Stimulated activated CD8-positive, alpha-beta memory T cell treated with anti-CD3 and anti-CD28 coated beads, Interleukin-2, amount 100 ng/mL, for 48 hours (primary cell): ENCODE data around the gene RB1.
"Not testable (repeated sequence)": the region's sequence is repeated elsewhere in the genome, so short reads cannot be mapped to it uniquely, and the experiment has no call there.

Experiments used
- DNase-seq, 2 donors: peaks; one replicate each; pipeline ENCODE4 v3.0.0-alpha.2; 2020; ENCODE audit warnings: low read depth in 2 of 2

Gene RB1

DNA sequence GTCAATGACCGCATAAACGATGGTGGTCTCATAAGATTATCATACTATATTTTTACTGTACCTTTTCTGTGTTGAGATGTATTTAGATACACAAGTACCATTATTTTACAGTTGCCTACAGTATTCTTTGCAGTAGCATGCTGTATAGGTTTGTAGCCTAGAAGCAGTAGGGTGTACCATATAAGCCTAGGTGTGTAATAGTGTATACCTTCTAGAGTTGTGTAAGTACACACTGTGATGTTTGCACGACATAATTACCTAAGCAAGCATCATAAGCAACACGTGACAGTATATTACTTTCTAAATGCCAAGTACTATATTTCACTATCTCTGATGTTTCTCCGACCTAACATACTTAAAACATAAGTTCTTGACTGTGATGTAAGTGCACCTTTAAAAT lies 106.6 kb downstream of the RB1 start:
- no peak for DNase-seq

DNA sequence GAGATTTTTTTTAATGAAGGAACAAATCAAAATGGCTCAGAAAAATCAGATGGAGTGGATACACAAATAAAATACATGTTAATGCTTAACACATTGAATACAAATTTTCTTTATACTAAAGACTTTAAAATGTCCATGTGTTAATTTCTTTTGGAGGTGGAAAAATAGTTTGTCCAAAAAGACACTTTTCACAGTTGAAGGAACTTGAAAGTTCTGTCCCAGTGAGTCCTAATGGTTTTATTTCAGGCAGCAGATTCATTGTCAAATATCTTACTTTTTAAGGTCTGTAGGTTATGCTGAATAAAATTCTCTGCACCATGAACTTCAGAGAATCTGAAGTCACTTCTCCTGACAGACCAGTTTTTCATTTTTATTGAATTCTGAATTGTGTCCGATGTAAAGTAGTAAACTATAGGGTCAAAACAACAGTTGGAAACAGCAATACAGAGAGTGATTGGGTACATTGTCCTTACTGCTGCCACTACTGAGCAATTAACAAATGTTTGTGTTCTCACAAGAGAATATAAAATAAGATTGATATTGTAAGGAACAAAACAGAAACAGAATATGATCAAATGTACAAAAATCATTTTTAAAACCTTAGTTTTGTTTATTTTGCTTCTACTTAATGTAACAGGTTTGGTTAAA lies 107.7 kb downstream of the RB1 start:
- DNase-seq: no peak

DNA sequence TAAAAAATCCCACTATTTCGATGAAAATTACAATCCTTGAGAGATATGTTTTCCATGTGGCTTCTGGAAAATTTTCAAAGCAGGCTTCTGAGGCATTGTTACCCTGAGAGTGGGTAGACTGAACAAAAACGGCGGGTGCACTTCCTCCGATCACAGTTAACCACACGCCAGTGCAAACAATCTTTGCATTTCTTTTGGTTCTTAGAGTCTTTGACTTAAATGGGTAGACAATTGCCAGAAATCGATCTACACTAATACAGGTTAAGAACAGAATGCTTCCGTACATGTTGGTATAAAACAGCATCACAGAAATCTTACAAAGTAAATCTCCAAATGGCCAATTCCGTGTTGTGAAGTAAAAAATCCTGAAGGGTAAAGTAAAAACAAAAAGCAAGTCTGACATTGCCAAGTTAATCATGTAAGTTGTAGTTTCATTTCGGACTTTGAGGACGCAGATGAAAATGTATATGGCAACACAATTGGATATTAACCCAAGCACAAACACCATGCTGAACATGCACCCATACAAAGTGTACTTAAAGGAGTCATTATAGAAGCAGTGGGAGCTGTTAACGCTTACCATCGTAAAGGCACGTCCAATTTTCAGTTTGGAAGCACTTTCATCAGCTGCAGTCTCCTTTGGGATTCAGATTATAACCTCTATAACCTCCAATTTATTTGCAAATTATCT lies 108.4 kb downstream of the RB1 start:
- no peak for DNase-seq

DNA sequence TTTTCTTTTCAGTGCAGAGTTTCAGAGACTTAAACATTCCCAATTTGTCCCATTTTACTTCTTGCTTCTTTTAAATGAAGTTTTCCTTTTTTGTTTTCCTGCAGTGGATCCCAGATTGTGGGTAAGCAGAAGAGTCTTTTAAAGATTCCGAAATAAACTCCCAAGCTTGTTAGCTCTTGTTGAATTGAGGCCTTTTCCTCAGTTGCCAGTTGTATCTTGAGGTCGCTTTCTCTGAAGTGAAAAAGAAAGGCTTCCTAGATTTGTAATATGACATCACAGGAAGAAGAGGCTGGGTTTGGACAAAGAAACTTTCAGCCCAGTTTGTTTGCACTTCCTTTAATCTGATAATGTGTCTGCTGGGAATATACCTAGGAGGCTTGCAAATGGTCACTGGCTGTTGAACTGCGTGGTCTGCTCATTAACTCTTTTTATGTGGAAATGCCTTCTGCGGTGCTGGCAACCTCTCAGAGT lies 109.4 kb downstream of the RB1 start, which contains the start of gene LPAR6:
Gene LPAR6 (minus strand): TSS at position 233 of the 471 bp plus-strand sequence. CDS start 690 bp downstream, outside the sequence.
- DNase-seq: no peak

DNA sequence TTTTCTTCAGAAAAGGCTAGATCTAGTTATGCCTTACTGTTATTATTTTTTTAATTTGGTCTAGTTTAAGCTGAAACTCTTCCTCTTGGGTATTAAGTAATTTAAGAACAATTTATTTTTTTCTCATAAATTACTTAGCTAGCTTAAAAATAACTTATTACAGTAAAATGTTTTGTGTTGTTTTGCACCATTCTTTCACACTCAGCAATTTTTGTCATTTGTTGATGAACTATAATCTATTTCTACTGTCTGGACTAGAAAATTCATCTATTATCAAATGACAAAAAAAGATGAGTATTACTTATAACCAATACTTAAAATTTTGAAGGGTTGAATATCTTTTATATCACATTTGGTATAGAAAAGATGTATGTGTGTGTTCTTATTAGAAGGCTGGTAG lies 111.0 kb downstream of the RB1 start:
- no peak for DNase-seq

DNA sequence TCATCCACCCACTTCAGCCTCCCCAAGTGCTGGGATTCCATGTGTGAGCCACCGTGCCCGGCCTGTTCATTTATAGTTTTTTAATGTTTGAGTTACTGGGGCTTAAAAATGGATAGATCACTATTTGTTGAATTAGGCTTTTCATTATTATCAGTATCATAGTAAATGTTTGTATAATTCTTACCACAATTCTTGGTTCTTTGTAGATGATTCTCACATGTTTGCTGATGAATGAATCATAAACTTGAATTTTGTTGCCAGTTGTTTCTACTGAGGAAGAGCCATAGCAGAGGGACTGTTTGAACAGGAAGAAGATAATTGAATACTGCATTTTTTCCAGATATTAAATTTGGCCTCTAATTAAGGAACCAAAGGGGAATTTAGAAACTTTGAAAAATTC lies 112.0 kb downstream of the RB1 start:
- DNase-seq: no peak

DNA sequence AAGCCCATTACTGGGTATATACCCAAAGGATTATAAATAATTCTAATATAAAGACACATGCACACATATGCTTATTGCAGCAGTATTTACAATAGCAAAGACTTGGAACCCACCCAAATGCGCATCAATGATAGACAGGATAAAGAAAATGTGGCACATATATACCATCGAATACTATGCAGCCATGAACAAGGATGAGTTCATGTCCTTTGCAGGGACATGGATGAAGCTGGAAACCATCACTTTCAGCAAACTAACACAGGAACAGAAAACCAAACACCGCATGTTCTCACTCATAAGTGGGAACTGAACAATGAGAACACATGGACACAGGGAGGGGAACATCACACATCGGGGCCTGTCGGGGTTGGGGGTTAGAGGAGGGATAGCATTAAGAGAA lies 118.5 kb downstream of the RB1 start:
- not testable (repeated sequence) for DNase-seq

DNA sequence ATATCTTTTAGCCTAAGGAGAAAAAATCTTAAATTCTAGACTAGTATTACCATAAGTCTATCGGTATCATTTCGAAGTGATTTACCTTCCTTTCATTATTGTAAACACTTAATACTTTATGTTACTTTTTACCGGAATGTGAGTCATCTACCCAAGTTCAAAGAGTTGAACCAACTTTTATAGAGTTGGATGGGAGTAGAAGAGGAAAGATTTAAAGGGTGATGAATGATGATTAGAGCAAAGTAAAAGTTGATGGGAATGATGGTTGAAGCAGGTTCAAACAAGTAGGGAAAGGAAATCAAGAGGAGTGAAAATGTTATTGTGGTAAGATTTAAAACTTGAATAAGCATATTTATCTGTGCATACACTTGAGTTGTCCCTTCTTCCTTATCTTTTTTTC lies 120.7 kb downstream of the RB1 start:
- DNase-seq: no peak

DNA sequence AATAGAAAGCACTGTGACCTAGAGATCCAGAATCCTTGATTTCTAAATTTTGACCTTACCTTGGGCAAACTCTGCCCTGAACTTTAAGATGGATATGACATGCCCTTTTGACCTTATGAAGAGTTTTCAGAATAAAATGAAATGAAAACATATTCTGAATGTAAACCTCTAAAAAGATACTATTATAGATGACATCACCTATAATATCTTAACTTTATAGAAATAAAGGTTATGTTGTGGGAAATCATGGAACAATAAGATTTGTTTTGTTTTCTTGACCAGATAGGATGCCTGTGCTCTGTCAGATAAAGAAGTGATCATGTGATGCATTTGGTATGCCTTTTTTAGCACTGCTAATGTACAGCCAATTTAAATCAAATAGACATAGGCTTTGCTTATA lies 122.5 kb downstream of the RB1 start:
- no peak for DNase-seq

DNA sequence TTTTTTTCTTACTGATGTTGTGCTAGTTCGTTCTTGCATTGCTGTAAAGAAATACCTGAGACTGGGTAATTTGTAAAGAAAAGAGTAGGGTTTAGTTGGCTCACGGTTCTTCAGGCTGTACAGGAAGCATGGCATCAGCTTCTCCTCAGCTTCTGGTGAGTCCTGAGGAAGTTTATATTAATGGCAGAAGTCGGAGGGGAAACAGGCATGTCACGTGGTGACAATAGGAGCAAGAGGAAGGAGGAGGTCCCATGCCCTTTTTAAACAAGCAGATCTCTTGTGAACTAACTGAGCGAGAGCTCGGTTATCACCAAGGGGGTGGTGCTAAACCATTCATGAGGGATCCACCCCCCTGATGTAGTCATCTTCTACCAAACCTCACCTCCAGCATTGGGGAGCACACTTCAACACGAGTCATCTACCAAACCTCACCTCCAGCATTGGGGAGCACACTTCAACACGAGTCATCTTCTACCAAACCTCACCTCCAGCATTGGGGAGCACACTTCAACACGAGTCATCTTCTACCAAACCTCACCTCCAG lies 123.3 kb downstream of the RB1 start:
- DNase-seq: not testable (repeated sequence)

DNA sequence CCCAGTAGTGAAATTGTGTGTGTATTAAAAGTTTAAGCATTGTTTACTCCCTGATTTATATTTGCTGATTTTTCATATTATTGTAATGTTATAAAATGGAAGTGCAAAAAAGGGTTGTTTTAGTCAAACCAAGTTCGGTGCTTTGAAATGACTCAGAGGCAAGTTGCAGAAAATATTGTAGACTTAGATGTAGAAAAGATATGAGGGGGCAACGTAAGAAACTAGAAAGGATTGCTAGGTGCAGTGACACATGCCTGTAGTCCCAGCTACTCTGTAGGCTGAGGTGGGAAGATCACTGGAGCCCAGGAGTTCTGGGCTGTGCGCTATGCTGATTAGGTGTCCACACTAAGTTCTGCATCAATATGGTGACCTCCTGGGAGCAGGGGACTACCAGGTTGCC lies 125.5 kb downstream of the RB1 start:
- DNase-seq: no peak

DNA sequence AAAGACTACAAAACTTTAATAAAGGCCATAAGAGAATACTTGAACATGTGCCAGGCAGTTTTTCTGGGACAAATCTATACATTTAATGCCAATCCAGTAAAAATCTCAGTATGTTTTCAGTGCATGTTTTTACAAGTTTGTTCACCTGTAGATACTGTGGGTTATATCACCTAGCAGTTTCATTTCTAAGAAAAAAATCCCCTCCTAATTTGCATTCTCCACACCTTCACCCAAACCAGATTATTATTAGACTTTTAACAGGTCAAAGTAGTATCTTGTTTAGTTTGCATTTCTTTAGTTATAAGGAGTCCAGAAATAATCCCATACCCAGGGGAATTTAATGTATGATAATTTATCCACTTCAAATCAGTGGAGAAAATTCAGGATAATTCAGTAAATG lies 126.3 kb downstream of the RB1 start:
- DNase-seq: no peak

DNA sequence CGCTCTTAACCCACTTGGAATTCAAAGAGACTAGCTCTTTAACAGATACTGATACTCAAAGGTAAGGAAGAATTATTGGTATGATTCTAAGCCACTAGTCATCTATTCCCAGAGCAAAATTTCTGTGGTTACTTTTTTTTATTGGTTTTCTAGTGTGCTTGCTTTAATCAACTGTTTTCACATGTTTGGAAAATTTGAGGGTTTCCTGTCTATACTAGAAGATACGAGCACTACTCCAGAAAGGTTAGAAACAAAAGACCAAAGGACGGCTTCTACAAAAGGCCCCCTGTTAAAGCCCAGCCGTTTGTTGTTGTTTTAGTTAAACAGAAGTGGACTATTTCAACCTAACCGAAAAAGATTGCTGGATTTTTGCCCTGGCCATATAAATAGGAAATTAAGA lies 127.9 kb downstream of the RB1 start:
- DNase-seq: no peak

DNA sequence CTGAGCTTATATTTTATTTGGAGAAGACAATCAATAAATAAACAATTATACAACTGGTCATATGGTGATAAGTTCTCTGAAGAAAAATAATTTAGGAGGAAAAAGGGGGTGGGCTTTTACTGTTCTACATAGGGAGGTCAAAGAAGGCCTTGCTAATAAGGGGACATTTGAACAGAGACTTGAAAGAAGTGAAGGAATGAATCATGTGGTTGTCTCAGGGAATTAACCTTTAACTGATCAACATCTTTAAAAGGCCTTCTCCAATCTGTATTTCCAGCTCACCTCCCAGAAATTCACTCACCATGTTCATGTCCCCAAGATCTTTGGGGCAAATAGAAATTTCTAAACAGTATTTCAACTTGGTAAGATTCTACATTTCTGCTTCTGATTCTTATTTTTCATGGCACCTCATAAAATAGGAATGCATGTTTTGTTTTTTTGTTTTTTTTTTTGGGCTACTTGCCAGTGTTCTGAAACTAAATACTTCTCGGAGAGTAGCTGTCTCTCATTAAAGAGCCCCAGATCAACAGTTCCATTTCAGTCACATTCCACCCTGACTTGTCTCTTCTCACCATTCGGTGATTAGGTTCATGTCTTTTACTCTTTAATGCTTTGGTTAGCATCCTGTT lies 128.6 kb downstream of the RB1 start:
- no peak for DNase-seq

DNA sequence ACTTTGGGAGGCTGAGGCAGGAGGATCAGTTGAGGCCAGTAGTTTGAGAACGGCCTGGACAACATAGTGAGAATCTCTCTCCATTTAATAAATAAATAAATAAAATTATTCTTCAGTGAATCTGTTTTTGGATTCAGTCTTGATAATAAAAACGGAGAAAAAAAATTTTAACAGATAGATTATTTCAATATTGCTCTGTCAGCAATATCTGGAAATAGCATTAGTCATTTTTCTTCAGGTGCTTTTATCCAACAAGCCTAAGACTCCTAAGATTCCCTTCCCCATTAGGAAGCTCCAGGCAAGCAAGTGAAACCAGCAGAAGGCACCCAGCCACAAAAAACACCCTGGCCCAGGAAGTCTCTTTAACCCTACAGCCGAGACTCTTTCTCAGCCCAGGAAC lies 130.6 kb downstream of the RB1 start:
- DNase-seq: no peak

DNA sequence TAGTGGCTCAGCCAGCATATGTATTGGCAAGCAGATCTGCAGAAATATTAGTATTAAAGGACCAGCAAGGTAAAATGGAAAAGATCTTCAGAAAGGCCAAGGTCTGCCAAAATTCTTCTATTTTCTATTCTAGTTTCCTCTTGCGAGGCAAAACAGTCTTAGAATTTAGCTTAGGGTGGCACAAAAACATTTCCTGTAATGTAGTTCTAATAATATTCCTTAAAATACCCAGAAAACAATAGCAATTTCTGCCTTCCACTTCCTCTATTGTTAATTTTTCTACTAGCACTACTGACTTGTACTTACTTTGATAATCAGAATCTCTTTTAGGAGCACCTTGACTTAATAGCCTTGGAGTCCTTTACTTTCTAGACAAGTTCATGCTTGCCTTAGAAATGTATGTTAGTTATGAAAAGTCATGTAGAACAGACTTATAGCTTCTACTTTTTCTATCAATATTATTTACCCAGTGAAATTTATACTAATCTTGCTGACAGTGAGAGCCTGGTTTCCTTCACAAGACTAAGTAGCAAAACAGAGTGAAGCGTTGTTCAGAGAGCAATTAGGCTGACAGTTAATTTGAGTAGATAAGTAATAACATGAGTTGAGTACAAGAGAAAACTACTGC lies 133.2 kb downstream of the RB1 start:
- DNase-seq: no peak

DNA sequence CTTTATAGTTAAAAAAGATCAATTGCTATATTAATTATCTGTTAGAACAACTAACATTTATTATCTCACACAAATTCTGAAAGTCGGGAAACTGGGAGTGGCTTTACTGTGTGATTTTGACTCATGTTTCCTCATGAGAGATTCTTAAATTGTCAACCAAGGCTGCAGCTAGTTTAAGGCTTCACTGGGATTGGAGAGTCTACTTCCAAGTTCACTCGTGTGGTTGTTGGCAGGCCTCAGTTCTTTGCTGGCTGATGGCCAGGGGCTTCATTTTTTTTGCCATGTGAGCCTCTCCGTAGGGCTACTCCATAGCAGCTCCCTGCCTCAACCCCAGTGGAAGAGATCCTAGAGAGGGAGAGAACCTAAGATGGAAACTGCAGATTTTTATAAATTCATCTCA lies 133.8 kb downstream of the RB1 start:
- DNase-seq: no peak

DNA sequence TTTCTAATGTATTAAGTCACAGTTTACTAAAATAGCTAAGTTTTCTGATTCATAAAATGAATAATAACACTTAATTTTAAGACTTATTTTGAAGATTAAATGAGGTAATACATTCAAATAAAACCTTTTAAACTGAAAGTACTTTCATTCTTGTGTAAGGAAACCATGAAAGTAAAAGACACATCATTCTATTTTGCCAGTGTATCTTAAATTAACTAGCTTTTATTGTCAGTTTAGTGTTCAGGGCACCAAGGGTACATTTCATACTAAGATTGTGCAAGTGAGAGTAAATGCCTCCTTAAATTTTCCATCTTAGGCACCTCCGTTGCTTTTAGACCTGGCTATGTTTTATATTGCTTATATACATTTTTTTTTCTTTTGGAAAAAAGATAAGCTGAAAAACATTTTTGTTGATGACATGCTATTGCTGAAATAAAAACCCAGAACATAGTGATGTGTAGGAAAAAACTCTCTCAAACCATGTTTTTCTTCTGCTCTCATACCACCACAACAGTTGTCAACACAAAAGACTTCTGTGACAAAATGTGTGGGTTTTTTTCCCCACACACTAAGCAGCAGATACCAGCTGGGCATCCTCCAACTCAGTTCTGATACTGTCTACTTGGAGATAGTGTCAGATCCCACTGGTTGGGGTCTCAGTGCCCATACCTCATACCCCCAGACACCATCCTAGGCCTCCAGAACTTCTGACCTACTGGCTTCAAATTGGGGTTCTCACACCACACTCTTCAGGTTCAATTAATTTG lies 140.1 kb downstream of the RB1 start:
- DNase-seq: no peak

DNA sequence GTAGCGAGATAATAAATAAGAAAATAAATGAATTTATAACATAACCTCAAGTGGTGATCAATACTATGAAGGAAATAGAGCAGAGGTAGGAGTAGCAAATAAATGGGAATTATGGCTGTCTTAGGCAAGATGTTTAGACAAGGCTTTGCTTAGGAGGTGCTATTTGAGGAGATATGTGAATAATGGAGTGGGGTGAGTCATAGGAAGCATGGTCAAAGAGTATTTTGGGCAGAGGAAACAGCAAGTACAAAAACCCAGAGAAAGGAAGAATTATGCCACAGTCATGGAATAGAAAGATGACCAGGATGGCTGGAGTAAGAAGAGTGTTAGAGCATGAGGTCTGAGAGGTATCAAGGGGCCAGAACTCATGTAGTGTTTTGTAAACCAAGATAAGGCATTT lies 142.9 kb downstream of the RB1 start:
- no peak for DNase-seq

DNA sequence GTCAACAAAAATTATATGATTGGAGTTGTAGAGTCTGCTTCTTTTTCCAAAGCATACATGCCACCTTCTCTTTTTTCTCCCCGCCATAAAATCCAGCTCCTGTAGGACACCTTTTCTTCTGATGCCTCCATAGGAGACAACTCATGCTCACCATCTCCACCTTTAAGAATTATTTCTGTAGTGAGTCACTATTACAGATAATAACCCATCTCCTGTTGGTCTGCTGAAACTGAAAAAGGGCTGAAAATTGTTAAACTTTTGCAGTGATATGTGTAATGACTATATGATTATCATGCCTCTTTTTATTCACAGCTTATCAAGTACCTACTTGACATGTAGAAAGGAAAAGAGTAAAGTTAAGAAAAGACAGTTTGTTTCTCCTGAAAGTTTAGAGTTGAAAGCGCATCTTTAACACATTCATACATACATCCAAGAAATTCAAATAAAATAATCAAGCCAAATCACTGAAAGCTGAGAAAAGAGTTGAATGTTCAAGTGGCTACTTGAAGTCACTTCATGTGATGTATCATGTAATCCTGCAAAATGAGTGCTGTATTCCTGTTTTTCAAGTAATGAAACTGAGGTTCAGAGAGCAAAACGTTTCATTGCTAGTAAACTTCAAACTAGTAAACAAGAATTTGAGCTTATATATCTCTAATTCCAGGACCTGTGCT lies 144.9 kb downstream of the RB1 start:
- no peak for DNase-seq
